Measurements from ENCODE around the gene IL32. TPM values are rescaled to one million over a fixed set of nuclear protein-coding genes. Genes with fewer than 3 reads are reported as not detected.
A peak's percentile ranks its signal among the peaks of the same experiment; 100 is the strongest.
"Not testable (repeated sequence)": the region's sequence is repeated elsewhere in the genome, so short reads cannot be mapped to it uniquely, and the experiment has no call there.

Gene IL32
- polyA plus RNA-seq, 4 donors: 127 to 1,061 (median 507) TPM

GRCh38 chr16:3074860-3075522 lies 9.6 kb downstream of the IL32 start:
- Histone ChIP-seq H3K27ac (ENCODE audit: low read depth in 1 of 3, low read length in 2 of 3) (peak overlapping the region in 2 of 3 donors; percentile 74 to 88), H3K4me1 (ENCODE audit: control insufficient read depth in 3 of 3, insufficient read depth in 2 of 3, low read depth in 1 of 3, low read length in 2 of 3) (no peaks in the 10 kb centered on the region), H3K9me3 (ENCODE audit: control insufficient read depth in 2 of 2, insufficient read depth in 1 of 2, low read depth in 1 of 2, low read length in 1 of 2) (peaks cover 0 to 4% of the 10 kb centered on the region in 2 donors), H3K36me3 (ENCODE audit: control insufficient read depth in 3 of 3, insufficient read depth in 2 of 3, low read depth in 1 of 3, low read length in 3 of 3) (no peaks in the 10 kb centered on the region), H3K4me3 (ENCODE audit: low read depth in 1 of 3, low read length in 3 of 3) (no peak overlapping the region), H3K27me3 (ENCODE audit: control insufficient read depth in 3 of 3, insufficient read depth in 3 of 3, low read length in 3 of 3) (no peaks in the 10 kb centered on the region)
- FAIRE-seq (no peak), DNase-seq (peak in 1 of 2 donors; percentile 69)
- 50 to 63% (median 58%) methylated on average over 7 to 9 of the region's 9 CpGs for WGBS, 3 donors

- FAIRE-seq (no peak), DNase-seq (no peak)
- H3K36me3 ChIP-seq (ENCODE audit: control insufficient read depth in 3 of 3, insufficient read depth in 2 of 3, low read depth in 1 of 3, low read length in 3 of 3): no peaks in the 10 kb centered on the region
- peak overlapping the region in 2 of 3 donors; percentile 74 to 88 for H3K27ac ChIP-seq (ENCODE audit: low read depth in 1 of 3, low read length in 2 of 3)
- H3K27me3 ChIP-seq (ENCODE audit: control insufficient read depth in 3 of 3, insufficient read depth in 3 of 3, low read length in 3 of 3): no peaks in the 10 kb centered on the region
- peaks cover 0 to 4% of the 10 kb centered on the region in 2 donors for H3K9me3 ChIP-seq (ENCODE audit: control insufficient read depth in 2 of 2, insufficient read depth in 1 of 2, low read depth in 1 of 2, low read length in 1 of 2)
- H3K4me3 ChIP-seq (ENCODE audit: low read depth in 1 of 3, low read length in 3 of 3): no peak overlapping the region
- WGBS, 3 donors: 30 to 37% (median 30%) methylated on average over 10 of the region's 10 CpGs
- no peaks in the 10 kb centered on the region for H3K4me1 ChIP-seq (ENCODE audit: control insufficient read depth in 3 of 3, insufficient read depth in 2 of 3, low read depth in 1 of 3, low read length in 2 of 3)
Measured at GRCh38 chr16:3075523-3075915, 10.1 kb downstream of the IL32 start.

DNA sequence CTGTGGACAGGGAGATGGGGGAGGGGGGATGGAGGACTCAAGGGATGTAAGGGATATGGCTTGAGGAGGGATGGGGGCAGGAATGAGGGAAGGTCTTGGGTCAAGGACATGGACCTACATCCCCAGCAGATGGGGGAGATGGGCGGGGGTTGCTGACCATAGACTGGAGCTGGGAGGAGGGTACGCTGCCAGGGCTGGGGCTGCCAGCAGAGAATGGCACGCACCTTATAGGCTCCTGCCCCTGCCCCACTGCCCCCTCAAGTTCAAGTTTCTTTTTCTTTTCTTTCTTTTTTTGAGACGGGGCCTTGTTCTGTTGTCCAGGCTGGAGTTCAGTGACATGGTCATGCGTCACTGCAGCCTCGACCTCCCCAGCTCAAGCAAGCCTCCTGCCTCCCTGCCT lies 10.5 kb downstream of the IL32 start:
- H3K27me3 ChIP-seq (ENCODE audit: control insufficient read depth in 3 of 3, insufficient read depth in 3 of 3, low read length in 3 of 3); FAIRE-seq; DNase-seq; H3K36me3 ChIP-seq (ENCODE audit: control insufficient read depth in 3 of 3, insufficient read depth in 2 of 3, low read depth in 1 of 3, low read length in 3 of 3); H3K4me1 ChIP-seq (ENCODE audit: control insufficient read depth in 3 of 3, insufficient read depth in 2 of 3, low read depth in 1 of 3, low read length in 2 of 3); H3K4me3 ChIP-seq (ENCODE audit: low read depth in 1 of 3, low read length in 3 of 3); H3K9me3 ChIP-seq (ENCODE audit: control insufficient read depth in 2 of 2, insufficient read depth in 1 of 2, low read depth in 1 of 2, low read length in 1 of 2): not testable (repeated sequence)
- H3K27ac ChIP-seq (ENCODE audit: low read depth in 1 of 3, low read length in 2 of 3): peak overlapping the region in 2 of 3 donors; percentile 5 to 75
- 76 to 90% (median 84%) methylated on average over 4 to 6 of the region's 6 CpGs for WGBS, 3 donors

GRCh38 chr16:3076577-3076976 lies 11.1 kb downstream of the IL32 start:
- Histone ChIP-seq H3K9me3 (ENCODE audit: control insufficient read depth in 2 of 2, insufficient read depth in 1 of 2, low read depth in 1 of 2, low read length in 1 of 2) (peaks cover 0 to 4% of the 10 kb centered on the region in 2 donors), H3K27ac (ENCODE audit: low read depth in 1 of 3, low read length in 2 of 3) (peak overlapping the region in 1 of 3 donors; percentile 75), H3K4me1 (ENCODE audit: control insufficient read depth in 3 of 3, insufficient read depth in 2 of 3, low read depth in 1 of 3, low read length in 2 of 3) (no peaks in the 10 kb centered on the region), H3K27me3 (ENCODE audit: control insufficient read depth in 3 of 3, insufficient read depth in 3 of 3, low read length in 3 of 3) (no peaks in the 10 kb centered on the region), H3K36me3 (ENCODE audit: control insufficient read depth in 3 of 3, insufficient read depth in 2 of 3, low read depth in 1 of 3, low read length in 3 of 3) (no peaks in the 10 kb centered on the region), H3K4me3 (ENCODE audit: low read depth in 1 of 3, low read length in 3 of 3) (no peak overlapping the region)
- DNase-seq: no peak
- no peak for FAIRE-seq
- 36 to 59% (median 58%) methylated on average over 6 of the region's 6 CpGs for WGBS, 3 donors

GRCh38 chr16:3080024-3080423 lies 14.6 kb downstream of the IL32 start:
- FAIRE-seq: no peak
- Histone ChIP-seq H3K4me1 (ENCODE audit: control insufficient read depth in 3 of 3, insufficient read depth in 2 of 3, low read depth in 1 of 3, low read length in 2 of 3) (peaks cover 0 to 13% (median 0%) of the 10 kb centered on the region in 3 donors), H3K4me3 (ENCODE audit: low read depth in 1 of 3, low read length in 3 of 3) (no peak overlapping the region), H3K27ac (ENCODE audit: low read depth in 1 of 3, low read length in 2 of 3) (no peak overlapping the region), H3K27me3 (ENCODE audit: control insufficient read depth in 3 of 3, insufficient read depth in 3 of 3, low read length in 3 of 3) (no peaks in the 10 kb centered on the region), H3K9me3 (ENCODE audit: control insufficient read depth in 2 of 2, insufficient read depth in 1 of 2, low read depth in 1 of 2, low read length in 1 of 2) (peaks cover 0 to 4% of the 10 kb centered on the region in 2 donors), H3K36me3 (ENCODE audit: control insufficient read depth in 3 of 3, insufficient read depth in 2 of 3, low read depth in 1 of 3, low read length in 3 of 3) (peaks cover 0 to 2% (median 0%) of the 10 kb centered on the region in 3 donors)
- no peak for DNase-seq
- 89 to 95% (median 91%) methylated on average over 17 of the region's 17 CpGs for WGBS, 3 donors

- H3K9me3 ChIP-seq (ENCODE audit: control insufficient read depth in 2 of 2, insufficient read depth in 1 of 2, low read depth in 1 of 2, low read length in 1 of 2); H3K4me3 ChIP-seq (ENCODE audit: low read depth in 1 of 3, low read length in 3 of 3); H3K36me3 ChIP-seq (ENCODE audit: control insufficient read depth in 3 of 3, insufficient read depth in 2 of 3, low read depth in 1 of 3, low read length in 3 of 3); H3K27ac ChIP-seq (ENCODE audit: low read depth in 1 of 3, low read length in 2 of 3); FAIRE-seq; H3K27me3 ChIP-seq (ENCODE audit: control insufficient read depth in 3 of 3, insufficient read depth in 3 of 3, low read length in 3 of 3); DNase-seq: not testable (repeated sequence)
- H3K4me1 ChIP-seq (ENCODE audit: control insufficient read depth in 3 of 3, insufficient read depth in 2 of 3, low read depth in 1 of 3, low read length in 2 of 3): peaks cover 0 to 33% (median 0%) of the 10 kb centered on the region in 3 donors
- 52 to 88% (median 67%) methylated on average over 11 to 13 of the region's 13 CpGs for WGBS, 3 donors
Measured at GRCh38 chr16:3081957-3082356, 16.5 kb downstream of the IL32 start.

GRCh38 chr16:3083408-3083807 lies 18.0 kb downstream of the IL32 start:
- H3K4me1 ChIP-seq (ENCODE audit: control insufficient read depth in 3 of 3, insufficient read depth in 2 of 3, low read depth in 1 of 3, low read length in 2 of 3): peaks cover 0 to 47% (median 0%) of the 10 kb centered on the region in 3 donors
- H3K36me3 ChIP-seq (ENCODE audit: control insufficient read depth in 3 of 3, insufficient read depth in 2 of 3, low read depth in 1 of 3, low read length in 3 of 3); H3K27ac ChIP-seq (ENCODE audit: low read depth in 1 of 3, low read length in 2 of 3); H3K4me3 ChIP-seq (ENCODE audit: low read depth in 1 of 3, low read length in 3 of 3); H3K9me3 ChIP-seq (ENCODE audit: control insufficient read depth in 2 of 2, insufficient read depth in 1 of 2, low read depth in 1 of 2, low read length in 1 of 2); DNase-seq; FAIRE-seq; H3K27me3 ChIP-seq (ENCODE audit: control insufficient read depth in 3 of 3, insufficient read depth in 3 of 3, low read length in 3 of 3): not testable (repeated sequence)
- WGBS, 3 donors: 93 to 97% (median 95%) methylated on average over 8 of the region's 8 CpGs

- peak in 1 of 2 donors; percentile 59 for DNase-seq
- peak overlapping the region in 1 of 3 donors; percentile 91 for H3K27ac ChIP-seq (ENCODE audit: low read depth in 1 of 3, low read length in 2 of 3)
- H3K4me3 ChIP-seq (ENCODE audit: low read depth in 1 of 3, low read length in 3 of 3): no peak overlapping the region
- H3K36me3 ChIP-seq (ENCODE audit: control insufficient read depth in 3 of 3, insufficient read depth in 2 of 3, low read depth in 1 of 3, low read length in 3 of 3): peaks cover 0 to 9% (median 0%) of the 10 kb centered on the region in 3 donors
- peaks cover 0 to 48% (median 0%) of the 10 kb centered on the region in 3 donors for H3K4me1 ChIP-seq (ENCODE audit: control insufficient read depth in 3 of 3, insufficient read depth in 2 of 3, low read depth in 1 of 3, low read length in 2 of 3)
- WGBS, 3 donors: 81 to 94% (median 87%) methylated on average over 1 of the region's 1 CpG
- no peak for FAIRE-seq
- H3K27me3 ChIP-seq (ENCODE audit: control insufficient read depth in 3 of 3, insufficient read depth in 3 of 3, low read length in 3 of 3): no peaks in the 10 kb centered on the region
- no peaks in the 10 kb centered on the region for H3K9me3 ChIP-seq (ENCODE audit: control insufficient read depth in 2 of 2, insufficient read depth in 1 of 2, low read depth in 1 of 2, low read length in 1 of 2)
Measured at GRCh38 chr16:3084491-3084890, 19.1 kb downstream of the IL32 start.
